GM21360 (cell line): ENCODE results near the gene PLSCR4.
"Not testable (repeated sequence)": the region's sequence is repeated elsewhere in the genome, so short reads cannot be mapped to it uniquely, and the experiment has no call there.

Experiments
- ATAC-seq: cut with Tn5 transposase; IDR thresholded peaks from one replicate; pipeline ENCODE4 v1.9.1; 2021; ENCODE audit warnings: mild to moderate bottlenecking, moderate library complexity; ENCODE audit not compliant: unreplicated experiment

The PLSCR4 gene

DNA sequence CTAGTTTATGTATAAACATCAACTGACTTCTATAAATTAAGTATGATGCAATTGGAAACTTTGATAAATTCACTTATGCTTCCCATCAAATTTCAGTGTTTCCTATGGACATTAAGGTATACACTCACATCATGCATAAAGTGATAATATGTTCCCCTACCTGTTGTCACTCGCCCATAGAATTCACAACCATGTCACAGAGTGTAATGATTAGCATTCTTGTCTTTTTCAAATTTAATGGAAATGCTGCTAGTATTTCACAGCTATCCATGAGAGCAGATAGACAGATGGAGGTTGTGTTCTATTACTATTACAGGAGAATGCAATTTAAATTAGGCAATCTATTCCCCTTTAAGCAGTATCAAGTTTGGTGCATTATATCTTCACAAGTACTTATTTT, 984 bp downstream of the PLSCR4 start:
- ATAC-seq, result no peak

DNA sequence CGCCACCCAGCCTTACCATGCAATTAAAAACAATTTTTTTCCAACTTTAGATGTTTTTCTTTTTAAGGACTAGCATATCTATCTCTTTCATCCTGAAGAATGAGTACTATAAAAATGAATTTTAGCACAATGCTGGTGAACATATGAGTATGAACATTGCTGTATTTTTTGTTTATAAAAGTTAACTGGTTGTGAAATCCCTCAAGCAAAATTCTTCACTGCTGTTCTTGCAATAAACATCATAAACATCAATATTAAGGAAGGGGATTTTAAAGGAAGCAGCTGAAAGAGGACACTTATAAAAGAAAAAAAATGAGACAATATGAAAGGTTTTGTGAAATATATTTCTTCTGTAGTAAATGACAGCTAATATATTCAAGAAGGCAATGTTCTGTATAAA, 3.0 kb downstream of the PLSCR4 start:
- no peak for ATAC-seq

DNA sequence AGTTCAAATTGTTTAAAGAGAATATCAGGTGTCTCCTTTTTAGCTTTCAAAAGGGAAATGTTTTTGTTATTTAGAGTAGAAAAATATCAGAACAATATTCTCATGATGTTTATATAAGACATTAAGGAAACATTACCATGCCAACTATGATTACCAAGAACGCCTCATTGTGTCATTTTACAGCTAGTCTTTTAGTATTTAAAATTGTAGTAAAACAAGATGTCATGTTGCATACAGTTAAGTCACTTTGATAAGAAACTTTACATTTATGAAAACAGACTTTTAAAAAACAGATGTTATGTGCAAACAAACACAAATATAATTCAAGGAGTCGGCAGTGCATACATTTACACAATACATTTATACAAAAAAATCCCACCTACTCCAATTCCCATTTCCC, 4.4 kb downstream of the PLSCR4 start:
- no peak for ATAC-seq

DNA sequence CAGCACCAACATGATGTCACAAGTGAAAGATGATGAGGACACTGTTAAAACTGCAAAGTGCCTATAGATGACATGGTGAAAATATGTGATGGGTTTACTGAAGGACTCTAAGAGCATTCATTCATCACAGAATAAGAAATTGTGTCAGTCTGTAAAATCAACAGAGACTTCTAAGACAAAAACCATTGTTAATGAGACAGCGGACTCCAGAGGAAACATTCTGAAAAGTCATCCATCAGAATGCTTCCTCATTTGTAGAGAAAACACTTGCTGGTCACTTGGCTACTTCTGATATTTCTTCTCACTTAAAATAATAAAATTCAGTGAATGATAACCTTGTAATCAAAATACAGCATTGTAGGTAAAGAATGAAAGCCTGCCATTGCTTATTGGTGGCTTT, 7.3 kb downstream of the PLSCR4 start:
- ATAC-seq, result no peak

DNA sequence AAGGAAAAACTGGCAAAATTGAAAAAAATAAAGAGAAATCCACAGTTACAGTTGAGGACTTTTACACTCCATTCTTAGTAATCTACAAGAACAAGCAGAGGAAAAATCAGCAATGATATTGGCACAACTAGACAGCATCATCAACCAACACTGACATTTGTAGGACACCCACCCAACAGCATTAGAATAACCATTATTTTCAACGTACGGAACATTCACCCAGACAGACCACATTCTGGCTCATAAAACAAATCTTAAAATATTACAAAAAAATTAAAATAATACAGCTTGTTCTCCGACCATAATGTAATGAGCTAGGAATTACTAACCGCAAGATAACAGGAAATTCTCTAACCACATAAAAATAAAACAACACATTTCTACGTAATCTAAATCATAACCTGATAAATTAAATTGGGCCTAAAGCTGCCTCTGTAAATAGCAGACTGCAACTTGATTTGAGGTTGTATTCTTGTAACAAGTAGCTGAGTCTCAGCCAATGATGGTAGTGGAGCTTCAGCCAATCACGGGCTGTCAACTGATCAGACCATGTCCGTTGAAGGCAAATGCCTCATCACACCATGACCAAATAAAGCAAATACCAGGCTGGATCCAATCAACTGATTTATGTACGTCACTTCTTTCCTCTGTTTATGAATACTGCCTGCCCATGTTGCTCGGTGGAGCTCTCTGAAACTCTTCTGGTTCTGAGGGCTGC, 9.2 kb downstream of the PLSCR4 start:
- no peak for ATAC-seq

DNA sequence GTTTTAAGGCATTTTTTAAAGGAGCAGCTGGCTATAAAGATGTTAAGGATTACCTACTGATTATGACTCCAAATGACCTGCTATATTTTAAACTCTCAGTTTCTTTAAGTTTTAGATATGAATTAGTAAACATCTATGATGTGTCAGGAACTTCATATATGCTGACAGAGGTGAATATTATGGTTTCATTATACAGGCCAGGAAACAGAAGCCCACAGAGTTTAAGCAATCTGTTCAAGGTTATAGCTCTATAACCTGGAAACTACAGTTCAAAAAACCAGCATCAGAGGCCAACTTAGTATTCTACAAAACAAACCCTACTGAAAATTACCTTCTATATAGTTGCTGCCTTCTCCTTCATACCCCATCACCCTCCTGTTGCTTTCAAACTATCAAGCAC, 17.4 kb downstream of the PLSCR4 start:
- no peak for ATAC-seq

GRCh38 chr3:146227486-146227885, 23.4 kb downstream of the PLSCR4 start:
- ATAC-seq, result no peak

GRCh38 chr3:146226881-146227280, 24.0 kb downstream of the PLSCR4 start:
- no peak for ATAC-seq

DNA sequence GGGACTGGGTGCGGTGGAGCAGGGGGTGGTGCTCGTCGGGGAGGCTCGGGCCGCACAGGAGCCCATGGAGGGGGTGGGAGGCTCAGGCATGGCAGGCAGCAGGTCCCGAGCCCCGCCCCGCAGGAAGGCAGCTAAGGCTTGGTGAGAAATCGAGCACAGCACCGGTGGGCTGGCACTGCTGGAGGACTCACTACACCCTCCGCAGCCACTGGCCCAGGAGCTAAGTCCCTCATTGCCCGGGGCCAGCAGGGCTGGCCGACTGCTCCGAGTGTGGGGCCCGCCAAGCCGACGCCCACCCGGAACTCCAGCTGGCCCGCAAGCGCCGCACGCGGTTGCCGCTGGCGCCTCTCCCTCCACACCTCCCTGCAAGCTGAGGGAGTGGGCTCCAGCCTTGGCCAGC, 25.4 kb downstream of the PLSCR4 start:
- ATAC-seq, result not testable (repeated sequence)

- no peak for ATAC-seq
Measured at GRCh38 chr3:146223401-146224373, 27.2 kb downstream of the PLSCR4 start.

DNA sequence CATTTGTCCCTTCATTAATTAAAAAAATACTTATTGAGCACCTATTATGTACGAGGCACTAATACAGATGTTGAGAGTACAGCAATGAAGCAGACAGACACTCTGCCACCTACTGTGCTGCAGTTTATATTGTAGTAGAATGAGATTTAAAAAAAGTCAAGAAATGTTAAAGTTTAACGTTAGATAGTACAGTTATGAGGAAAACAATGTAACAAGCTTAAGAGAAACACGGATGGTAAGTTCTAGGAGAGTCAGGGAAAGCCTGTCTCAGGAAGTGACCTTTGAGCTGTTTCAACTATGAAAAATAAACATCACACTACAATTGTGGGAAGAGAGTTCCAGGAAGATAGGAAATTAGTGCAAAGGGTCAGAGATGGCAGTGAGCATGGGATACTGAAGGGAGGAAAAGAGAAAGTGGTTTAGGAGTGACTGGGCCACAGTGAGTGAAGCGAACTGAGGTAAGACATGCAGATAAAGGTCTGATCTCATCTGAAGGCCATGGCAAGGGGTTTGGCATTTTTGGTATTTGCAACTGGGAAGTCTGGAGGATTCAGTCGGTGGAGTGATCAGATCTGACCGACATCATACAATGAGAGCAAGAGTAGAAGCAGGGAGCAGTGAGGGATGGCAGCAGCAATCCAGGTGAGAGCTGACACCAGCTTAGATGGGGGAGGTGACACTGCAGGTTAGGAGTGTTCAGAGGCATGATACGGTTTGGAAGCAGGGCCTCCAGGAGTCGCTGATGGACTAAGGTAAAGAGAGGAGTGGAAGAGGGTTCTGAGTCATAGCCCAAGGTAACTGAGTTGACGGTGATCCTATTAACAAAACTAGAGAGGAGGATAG, 28.5 kb downstream of the PLSCR4 start:
- ATAC-seq, result no peak

DNA sequence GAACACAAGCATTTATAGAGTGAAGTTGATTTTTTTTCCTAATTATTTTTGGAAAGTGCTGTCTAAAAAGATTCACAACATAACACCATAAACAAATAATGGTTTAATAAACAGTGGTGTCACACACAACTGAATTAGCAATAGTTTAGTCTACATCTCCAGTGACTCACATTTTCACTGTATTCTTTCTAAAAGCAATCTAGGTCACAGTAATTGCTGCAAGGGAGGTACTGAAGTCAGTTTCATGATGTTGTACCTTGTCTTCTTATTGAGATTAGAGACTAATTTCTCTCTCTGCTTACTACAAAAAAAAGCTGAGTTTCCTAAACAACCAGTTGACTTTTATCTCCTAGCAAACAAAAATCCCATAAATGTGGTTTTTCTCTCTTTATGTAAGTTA, 29.6 kb downstream of the PLSCR4 start:
- no peak for ATAC-seq

GRCh38 chr3:146218880-146219866, 31.7 kb downstream of the PLSCR4 start:
- ATAC-seq, result no peak

DNA sequence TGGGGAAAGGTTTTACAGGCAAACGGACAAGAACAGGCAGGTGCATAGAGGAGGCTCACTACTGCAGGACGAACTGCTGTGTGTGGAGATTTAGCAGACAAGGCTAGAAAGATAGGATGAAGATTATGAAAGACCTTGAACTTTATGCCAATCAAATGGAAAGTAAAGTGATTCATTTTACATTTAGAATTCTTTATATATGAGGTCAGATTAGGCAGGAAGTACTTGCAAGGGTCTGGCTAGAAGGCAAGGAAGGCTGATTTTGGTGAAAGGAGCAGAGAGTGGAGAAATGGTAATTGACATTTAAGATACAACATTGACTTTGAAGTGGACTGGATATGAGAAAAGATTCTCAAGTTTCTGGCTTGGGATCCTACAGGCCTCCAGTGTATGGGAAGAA, 33.6 kb downstream of the PLSCR4 start:
- ATAC-seq, result no peak

GRCh38 chr3:146214493-146214892, 36.4 kb downstream of the PLSCR4 start:
- no peak for ATAC-seq

- no peak for ATAC-seq
Measured at GRCh38 chr3:146209371-146209770, 41.5 kb downstream of the PLSCR4 start.

DNA sequence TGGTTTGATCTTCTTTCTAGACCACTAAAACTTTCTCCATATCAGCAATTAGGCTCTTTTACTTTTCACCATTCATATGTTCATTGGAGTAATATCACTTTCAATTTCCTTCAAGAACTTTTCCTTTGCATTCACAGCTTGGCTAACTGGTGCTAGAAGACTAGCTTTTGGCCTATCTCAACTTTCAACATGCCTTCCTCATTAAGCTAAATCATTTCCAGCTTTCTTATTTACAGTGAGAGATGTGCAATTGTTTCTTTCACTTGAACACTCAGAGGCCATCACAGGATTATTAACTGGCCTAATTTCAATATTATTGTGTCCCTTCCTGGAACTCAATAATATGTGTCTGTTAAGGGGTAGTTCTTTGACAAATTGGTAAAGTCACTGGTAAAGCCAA, 47.1 kb downstream of the PLSCR4 start:
- ATAC-seq, result no peak

- no peak for ATAC-seq
Measured at GRCh38 chr3:146200461-146201220, 50.3 kb downstream of the PLSCR4 start.

- ATAC-seq, result no peak
Measured at GRCh38 chr3:146199762-146200161, 51.1 kb downstream of the PLSCR4 start.
